ENCODE measurements around the gene HECW1.

HECW1 gene

GRCh38 chr7:43104874-43105520 is 7.5 kb upstream of the HECW1 start:
- Mint-ChIP-seq H3K36me3 (ENCODE audit: low read depth) (no peaks in the 10 kb centered on the region), H3K4me3 (no peak overlapping the region), H3K27ac (no peak overlapping the region), H3K27me3 (peaks cover 43% of the 10 kb centered on the region), H3K4me1 (ENCODE audit: low read depth) (no peaks in the 10 kb centered on the region), H3K9me3 (no peaks in the 10 kb centered on the region)

- H3K27ac Mint-ChIP-seq, result no peak overlapping the region
- H3K4me1 Mint-ChIP-seq (ENCODE audit: low read depth), result no peaks in the 10 kb centered on the region
Observed at GRCh38 chr7:43105521-43106120, 6.8 kb upstream of the HECW1 start.

GRCh38 chr7:43108255-43109011 is 4.0 kb upstream of the HECW1 start:
- Mint-ChIP-seq H3K36me3 (ENCODE audit: low read depth) (no peaks in the 10 kb centered on the region), H3K4me1 (ENCODE audit: low read depth) (peaks cover 3% of the 10 kb centered on the region), H3K27ac (no peak overlapping the region), H3K9me3 (no peaks in the 10 kb centered on the region), H3K27me3 (peaks cover 59% of the 10 kb centered on the region), H3K4me3 (no peak overlapping the region)

More at GRCh38 chr7:43105521-43106120, 6.8 kb upstream of the HECW1 start:
- H3K36me3 Mint-ChIP-seq (ENCODE audit: low read depth), result no peaks in the 10 kb centered on the region
- no peaks in the 10 kb centered on the region for H3K9me3 Mint-ChIP-seq
- H3K4me3 Mint-ChIP-seq, result no peak overlapping the region
- H3K27me3 Mint-ChIP-seq, result peaks cover 48% of the 10 kb centered on the region

- peaks cover 8% of the 10 kb centered on the region for H3K4me1 Mint-ChIP-seq (ENCODE audit: low read depth)
- H3K4me3 Mint-ChIP-seq, result no peak overlapping the region
- no peaks in the 10 kb centered on the region for H3K9me3 Mint-ChIP-seq
- peaks cover 62% of the 10 kb centered on the region for H3K27me3 Mint-ChIP-seq
- no peaks in the 10 kb centered on the region for H3K36me3 Mint-ChIP-seq (ENCODE audit: low read depth)
- H3K27ac Mint-ChIP-seq, result no peak overlapping the region
Observed at GRCh38 chr7:43110791-43111535, 1.5 kb upstream of the HECW1 start.

- H3K27ac Mint-ChIP-seq, result no peak overlapping the region
- H3K4me1 Mint-ChIP-seq (ENCODE audit: low read depth), result peaks cover 8% of the 10 kb centered on the region
- H3K9me3 Mint-ChIP-seq, result no peaks in the 10 kb centered on the region
- H3K36me3 Mint-ChIP-seq (ENCODE audit: low read depth), result no peaks in the 10 kb centered on the region
- H3K27me3 Mint-ChIP-seq, result peaks cover 66% of the 10 kb centered on the region
- H3K4me3 Mint-ChIP-seq, result no peak overlapping the region
Observed at GRCh38 chr7:43111630-43112458, 603 bp upstream of the HECW1 start.

- Mint-ChIP-seq H3K27me3 (peaks cover 72% of the 10 kb centered on the region), H3K4me1 (ENCODE audit: low read depth) (peaks cover 8% of the 10 kb centered on the region), H3K9me3 (no peaks in the 10 kb centered on the region), H3K4me3 (no peak overlapping the region), H3K27ac (no peak overlapping the region), H3K36me3 (ENCODE audit: low read depth) (no peaks in the 10 kb centered on the region)
Observed at GRCh38 chr7:43112941-43113621, 634 bp downstream of the HECW1 start.

- Mint-ChIP-seq H3K4me3 (peak overlapping the region; percentile 31), H3K27ac (no peak overlapping the region), H3K9me3 (no peaks in the 10 kb centered on the region), H3K36me3 (ENCODE audit: low read depth) (no peaks in the 10 kb centered on the region), H3K27me3 (peaks cover 73% of the 10 kb centered on the region), H3K4me1 (ENCODE audit: low read depth) (peaks cover 8% of the 10 kb centered on the region)
Observed at GRCh38 chr7:43113622-43114457, 1.4 kb downstream of the HECW1 start.

GRCh38 chr7:43114458-43114780 is 2.0 kb downstream of the HECW1 start:
- Mint-ChIP-seq H3K9me3 (no peaks in the 10 kb centered on the region), H3K27ac (no peak overlapping the region), H3K4me1 (ENCODE audit: low read depth) (peaks cover 8% of the 10 kb centered on the region), H3K27me3 (peaks cover 67% of the 10 kb centered on the region), H3K4me3 (no peak overlapping the region), H3K36me3 (ENCODE audit: low read depth) (no peaks in the 10 kb centered on the region)

GRCh38 chr7:43116451-43116850 is 4.0 kb downstream of the HECW1 start:
- H3K27ac Mint-ChIP-seq, result no peak overlapping the region
- H3K27me3 Mint-ChIP-seq, result peaks cover 57% of the 10 kb centered on the region
- no peak overlapping the region for H3K4me3 Mint-ChIP-seq
- H3K9me3 Mint-ChIP-seq, result no peaks in the 10 kb centered on the region
- peaks cover 8% of the 10 kb centered on the region for H3K4me1 Mint-ChIP-seq (ENCODE audit: low read depth)
- no peaks in the 10 kb centered on the region for H3K36me3 Mint-ChIP-seq (ENCODE audit: low read depth)

GRCh38 chr7:43117095-43117494 is 4.6 kb downstream of the HECW1 start:
- no peaks in the 10 kb centered on the region for H3K36me3 Mint-ChIP-seq (ENCODE audit: low read depth)
- H3K4me3 Mint-ChIP-seq, result no peak overlapping the region
- no peaks in the 10 kb centered on the region for H3K9me3 Mint-ChIP-seq
- no peak overlapping the region for H3K27ac Mint-ChIP-seq
- peaks cover 6% of the 10 kb centered on the region for H3K4me1 Mint-ChIP-seq (ENCODE audit: low read depth)
- peaks cover 56% of the 10 kb centered on the region for H3K27me3 Mint-ChIP-seq

GRCh38 chr7:43117861-43118260 is 5.4 kb downstream of the HECW1 start:
- Mint-ChIP-seq H3K4me3 (no peak overlapping the region), H3K9me3 (no peaks in the 10 kb centered on the region), H3K27me3 (peaks cover 54% of the 10 kb centered on the region), H3K27ac (no peak overlapping the region), H3K36me3 (ENCODE audit: low read depth) (no peaks in the 10 kb centered on the region), H3K4me1 (ENCODE audit: low read depth) (peaks cover 5% of the 10 kb centered on the region)

- Mint-ChIP-seq H3K4me3 (no peak overlapping the region), H3K27ac (no peak overlapping the region), H3K4me1 (ENCODE audit: low read depth) (peaks cover 5% of the 10 kb centered on the region), H3K9me3 (no peaks in the 10 kb centered on the region), H3K36me3 (ENCODE audit: low read depth) (no peaks in the 10 kb centered on the region), H3K27me3 (peaks cover 54% of the 10 kb centered on the region)
Observed at GRCh38 chr7:43118313-43118712, 5.9 kb downstream of the HECW1 start.

GRCh38 chr7:43119371-43120075 is 7.1 kb downstream of the HECW1 start:
- Mint-ChIP-seq H3K4me1 (ENCODE audit: low read depth) (no peaks in the 10 kb centered on the region), H3K36me3 (ENCODE audit: low read depth) (no peaks in the 10 kb centered on the region), H3K9me3 (no peaks in the 10 kb centered on the region), H3K4me3 (no peak overlapping the region), H3K27ac (no peak overlapping the region), H3K27me3 (peaks cover 49% of the 10 kb centered on the region)
